SW480 (cell line): ENCODE data around the gene C2CD4C.
"Not testable (repeated sequence)": the region's sequence is repeated elsewhere in the genome, so short reads cannot be mapped to it uniquely, and the experiment has no call there.

Source experiments
- DNase-seq: peaks from one replicate; pipeline ENCODE4 v3.0.0-alpha.2; 2016; ENCODE audit warnings: low spot score

Gene C2CD4C

GRCh38 chr19:413756-414420 lies 4.9 kb upstream of the C2CD4C start:
- no peak for DNase-seq

- no peak for DNase-seq
Observed at GRCh38 chr19:412356-413355, 3.7 kb upstream of the C2CD4C start.

GRCh38 chr19:411723-412355 lies 2.9 kb upstream of the C2CD4C start:
- DNase-seq = no peak

GRCh38 chr19:411121-411722 lies 2.3 kb upstream of the C2CD4C start:
- not testable (repeated sequence) for DNase-seq

- no peak for DNase-seq
Observed at GRCh38 chr19:410243-410781, 1.4 kb upstream of the C2CD4C start.

GRCh38 chr19:409516-410242 lies 732 bp upstream of the C2CD4C start:
- no peak for DNase-seq

GRCh38 chr19:408441-408901 lies 476 bp downstream of the C2CD4C start:
- DNase-seq = no peak

- no peak for DNase-seq
Observed at GRCh38 chr19:407511-408440, 1.2 kb downstream of the C2CD4C start.

GRCh38 chr19:406971-407510 lies 1.9 kb downstream of the C2CD4C start:
- no peak for DNase-seq

- no peak for DNase-seq
Observed at GRCh38 chr19:406135-406781, 2.7 kb downstream of the C2CD4C start.

GRCh38 chr19:405121-405965 lies 3.6 kb downstream of the C2CD4C start:
- DNase-seq = peak; percentile 36

- no peak for DNase-seq
Observed at GRCh38 chr19:403221-404027, 5.5 kb downstream of the C2CD4C start.

- no peak for DNase-seq
Observed at GRCh38 chr19:402786-403185, 6.2 kb downstream of the C2CD4C start.

GRCh38 chr19:401866-402511 lies 7.0 kb downstream of the C2CD4C start:
- no peak for DNase-seq

GRCh38 chr19:400976-401865 lies 7.7 kb downstream of the C2CD4C start:
- no peak for DNase-seq

- DNase-seq = no peak
Observed at GRCh38 chr19:399370-399769, 9.6 kb downstream of the C2CD4C start.
